ENCODE measurements around the gene SLC2A11. TPM values are rescaled to one million over a fixed set of nuclear protein-coding genes. Genes with fewer than 3 reads are reported as not detected.
A peak's percentile ranks its signal among the peaks of the same experiment; 100 is the strongest.

The SLC2A11 gene
- total RNA-seq, 1 donor from 2014 or later: 18.2 TPM

DNA sequence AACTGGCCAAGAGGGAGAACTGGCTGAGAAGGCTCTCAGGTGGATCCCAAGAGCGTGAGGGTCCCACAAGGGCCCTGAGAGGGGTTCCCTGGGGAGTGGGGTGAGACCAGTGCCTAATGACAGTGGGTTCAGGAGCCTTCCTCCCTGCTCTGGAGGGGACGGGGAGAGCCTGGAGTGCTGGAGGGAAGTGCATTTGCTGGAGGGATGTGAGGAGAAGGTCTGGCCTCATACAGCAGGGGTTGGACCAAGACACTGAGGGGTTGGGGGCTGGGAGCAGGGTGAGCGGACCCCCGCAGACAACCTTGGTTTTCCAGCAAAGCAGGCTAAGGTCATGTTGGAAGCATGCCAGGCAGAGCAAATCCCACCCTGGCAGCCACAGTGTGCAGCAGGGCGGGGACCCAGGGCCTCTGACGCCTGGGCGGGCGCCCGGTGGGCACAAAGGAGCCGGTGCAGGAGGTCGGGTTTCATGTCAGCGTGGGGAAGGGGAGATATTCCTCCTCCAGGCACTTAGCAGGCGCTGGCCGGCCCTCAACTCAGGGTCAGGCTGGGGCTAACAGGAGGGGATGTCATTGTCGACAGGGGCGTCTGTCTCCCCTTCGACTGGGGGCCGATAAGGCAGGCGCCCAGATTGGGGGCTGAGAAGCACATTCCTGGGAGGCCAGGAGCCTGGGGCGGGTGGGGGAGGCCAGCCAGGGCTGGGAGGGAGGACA, 15.8 kb upstream of the SLC2A11 start:
- Mint-ChIP-seq H3K9me3 (no peaks in the 10 kb centered on the region), H3K4me1 (peaks cover 48% of the 10 kb centered on the region), H3K27me3 (ENCODE audit: low read depth) (peaks cover 20% of the 10 kb centered on the region), H3K36me3 (ENCODE audit: low read depth) (peaks cover 3% of the 10 kb centered on the region), H3K27ac (ENCODE audit: unreplicated experiment) (no peak overlapping the region), H3K4me3 (no peak overlapping the region)
- DNase-seq (ENCODE audit: low read depth, low spot score): no peak
- TF ChIP-seq, protein P1, sequence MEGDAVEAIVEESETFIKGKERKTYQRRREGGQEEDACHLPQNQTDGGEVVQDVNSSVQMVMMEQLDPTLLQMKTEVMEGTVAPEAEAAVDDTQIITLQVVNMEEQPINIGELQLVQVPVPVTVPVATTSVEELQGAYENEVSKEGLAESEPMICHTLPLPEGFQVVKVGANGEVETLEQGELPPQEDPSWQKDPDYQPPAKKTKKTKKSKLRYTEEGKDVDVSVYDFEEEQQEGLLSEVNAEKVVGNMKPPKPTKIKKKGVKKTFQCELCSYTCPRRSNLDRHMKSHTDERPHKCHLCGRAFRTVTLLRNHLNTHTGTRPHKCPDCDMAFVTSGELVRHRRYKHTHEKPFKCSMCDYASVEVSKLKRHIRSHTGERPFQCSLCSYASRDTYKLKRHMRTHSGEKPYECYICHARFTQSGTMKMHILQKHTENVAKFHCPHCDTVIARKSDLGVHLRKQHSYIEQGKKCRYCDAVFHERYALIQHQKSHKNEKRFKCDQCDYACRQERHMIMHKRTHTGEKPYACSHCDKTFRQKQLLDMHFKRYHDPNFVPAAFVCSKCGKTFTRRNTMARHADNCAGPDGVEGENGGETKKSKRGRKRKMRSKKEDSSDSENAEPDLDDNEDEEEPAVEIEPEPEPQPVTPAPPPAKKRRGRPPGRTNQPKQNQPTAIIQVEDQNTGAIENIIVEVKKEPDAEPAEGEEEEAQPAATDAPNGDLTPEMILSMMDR (conservative IDR thresholded peaks at IDR 0.05): no peak

DNA sequence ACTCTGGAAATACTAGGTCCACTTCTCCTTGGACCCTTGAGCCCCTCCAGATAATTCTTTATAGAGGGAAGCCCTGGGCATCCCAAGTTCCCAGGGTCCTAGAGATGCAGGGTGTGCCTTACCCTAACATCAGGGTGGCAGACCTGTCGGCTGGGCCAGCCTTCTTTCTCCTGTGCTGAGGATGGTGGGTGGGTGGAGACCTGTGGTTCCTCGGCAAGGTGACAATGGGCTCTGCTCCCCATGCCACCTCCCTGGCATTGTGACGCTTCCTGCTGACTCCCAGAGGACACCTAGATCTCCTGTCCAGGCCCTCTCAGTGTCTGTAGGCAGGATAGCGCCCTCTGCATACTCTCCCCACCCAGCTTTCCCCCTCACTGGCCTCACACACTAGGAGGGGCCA, 15.1 kb upstream of the SLC2A11 start:
- DNase-seq (ENCODE audit: low read depth, low spot score): no peak
- Mint-ChIP-seq H3K36me3 (ENCODE audit: low read depth) (peaks cover 3% of the 10 kb centered on the region), H3K4me3 (peak overlapping the region; percentile 6), H3K9me3 (no peaks in the 10 kb centered on the region), H3K27ac (ENCODE audit: unreplicated experiment) (no peak overlapping the region), H3K27me3 (ENCODE audit: low read depth) (peaks cover 20% of the 10 kb centered on the region), H3K4me1 (peaks cover 44% of the 10 kb centered on the region)
- TF ChIP-seq, protein P1 (conservative IDR thresholded peaks at IDR 0.05): no peak

DNA sequence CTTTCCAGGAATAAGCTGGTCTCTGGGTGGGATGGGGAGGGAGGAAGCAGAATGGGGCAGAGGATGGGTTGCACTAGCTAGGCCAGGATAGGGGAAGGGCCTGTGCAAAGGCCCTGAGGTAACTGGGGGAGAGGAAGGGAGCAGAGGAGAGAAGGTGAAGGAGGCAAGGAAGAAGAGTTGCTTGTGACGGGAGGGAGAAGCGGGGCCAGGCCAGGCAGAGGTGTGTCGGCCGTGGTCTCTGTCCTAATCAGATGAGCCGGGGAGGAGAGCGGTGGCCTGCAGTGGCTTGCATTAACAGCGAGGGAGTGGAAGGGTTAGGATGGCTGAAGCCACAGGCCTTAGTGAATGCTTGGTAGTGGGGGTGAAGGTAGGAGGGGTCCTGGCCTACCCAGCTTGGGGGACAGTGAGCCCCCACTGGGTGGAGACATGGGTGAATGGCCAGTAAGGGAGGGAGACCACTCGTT, 12.9 kb upstream of the SLC2A11 start:
- no peak overlapping the region for H3K4me3 Mint-ChIP-seq
- peaks cover 29% of the 10 kb centered on the region for H3K4me1 Mint-ChIP-seq
- DNase-seq (ENCODE audit: low read depth, low spot score): no peak
- no peaks in the 10 kb centered on the region for H3K9me3 Mint-ChIP-seq
- no peak overlapping the region for H3K27ac Mint-ChIP-seq (ENCODE audit: unreplicated experiment)
- no peaks in the 10 kb centered on the region for H3K36me3 Mint-ChIP-seq (ENCODE audit: low read depth)
- TF ChIP-seq, protein P1 (conservative IDR thresholded peaks at IDR 0.05): no peak
- H3K27me3 Mint-ChIP-seq (ENCODE audit: low read depth): peaks cover 12% of the 10 kb centered on the region

DNA sequence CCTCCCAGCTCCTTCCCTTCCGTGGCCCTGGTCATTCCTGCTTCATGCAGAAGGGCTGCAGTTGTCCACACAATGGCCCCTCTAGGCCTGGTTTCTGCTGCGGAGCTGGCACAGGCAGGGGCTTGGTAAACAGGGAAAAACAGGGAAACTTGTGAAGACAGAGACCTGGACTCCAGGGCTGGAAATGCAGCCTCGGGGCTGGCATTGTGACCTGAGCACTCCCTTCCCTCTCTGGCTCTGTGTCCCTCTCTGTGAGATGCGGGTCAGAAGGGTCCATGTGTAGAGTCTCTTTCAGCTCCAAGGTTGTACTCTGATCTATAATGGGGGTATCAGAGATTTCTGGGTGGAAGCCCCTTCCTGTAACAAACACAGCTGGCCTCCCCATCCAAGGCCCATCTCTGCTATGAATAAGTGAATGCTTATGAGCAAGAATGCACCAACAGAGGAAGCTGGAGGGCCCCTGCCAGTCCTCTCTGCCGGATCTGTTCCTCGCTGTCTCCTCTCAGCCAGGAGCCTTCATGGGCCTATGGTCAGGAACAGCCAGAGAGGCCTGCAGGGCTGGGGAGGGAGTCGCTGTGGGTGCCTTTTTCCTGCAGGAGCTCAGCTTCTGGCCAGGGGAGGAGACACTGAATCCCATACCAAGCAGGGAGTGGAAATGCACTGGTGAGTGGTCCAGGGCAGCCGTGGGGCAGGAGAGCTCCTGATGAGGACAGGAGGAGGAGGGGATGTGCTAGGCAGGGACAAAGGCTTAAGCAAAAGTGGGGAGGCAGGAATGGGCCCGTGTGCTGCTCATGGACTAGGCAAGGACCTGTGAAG, 12.2 kb upstream of the SLC2A11 start:
- no peak for DNase-seq (ENCODE audit: low read depth, low spot score)
- TF ChIP-seq, protein P1 (conservative IDR thresholded peaks at IDR 0.05): no peak
- Mint-ChIP-seq H3K36me3 (ENCODE audit: low read depth) (no peaks in the 10 kb centered on the region), H3K4me3 (no peak overlapping the region), H3K9me3 (no peaks in the 10 kb centered on the region), H3K4me1 (peaks cover 28% of the 10 kb centered on the region), H3K27me3 (ENCODE audit: low read depth) (peaks cover 12% of the 10 kb centered on the region), H3K27ac (ENCODE audit: unreplicated experiment) (peak overlapping the region; percentile 81)

DNA sequence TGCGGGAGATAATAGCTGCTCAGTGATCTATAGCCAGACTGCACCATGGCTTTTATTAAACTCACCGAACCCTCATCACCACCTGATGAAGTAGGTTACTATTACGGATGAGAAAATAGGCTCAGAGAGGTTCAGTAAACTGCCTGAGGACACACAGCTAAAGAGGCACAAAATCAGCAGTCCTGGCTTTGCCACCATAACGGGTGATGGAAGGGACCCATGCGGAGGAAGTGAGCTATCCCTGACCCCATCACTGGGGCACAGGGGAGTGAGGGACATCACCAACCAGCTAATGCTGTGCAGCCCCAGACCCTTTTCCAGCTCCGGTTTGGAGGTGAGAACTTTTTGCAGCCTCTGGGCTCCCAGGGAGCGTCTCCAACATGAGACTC, 11.6 kb upstream of the SLC2A11 start:
- H3K4me3 Mint-ChIP-seq: no peak overlapping the region
- no peaks in the 10 kb centered on the region for H3K36me3 Mint-ChIP-seq (ENCODE audit: low read depth)
- DNase-seq (ENCODE audit: low read depth, low spot score): no peak
- peaks cover 8% of the 10 kb centered on the region for H3K27me3 Mint-ChIP-seq (ENCODE audit: low read depth)
- TF ChIP-seq, protein P1 (conservative IDR thresholded peaks at IDR 0.05): no peak
- no peaks in the 10 kb centered on the region for H3K9me3 Mint-ChIP-seq
- peaks cover 27% of the 10 kb centered on the region for H3K4me1 Mint-ChIP-seq
- no peak overlapping the region for H3K27ac Mint-ChIP-seq (ENCODE audit: unreplicated experiment)
